K562 (cell line): Measurements from ENCODE around the gene UGT1A9. TPM values are rescaled to one million over a fixed set of nuclear protein-coding genes. Genes with fewer than 3 reads are reported as not detected.
A peak's percentile ranks its signal among the peaks of the same experiment; 100 is the strongest.

ENCODE experiments used
- ARNT ChIP-seq, 2 experiments: fragments of 450-650 bp; IDR thresholded peaks; 2 replicates each; pipeline ENCODE4 v1.6.1; 2016; ENCODE audit warnings: mild to moderate bottlenecking in 1 of 2
- ATF4 ChIP-seq: fragments of 450-650 bp; formaldehyde crosslinking; IDR thresholded peaks from 2 replicates; pipeline ENCODE4 v1.4.0; 2022; ENCODE audit warnings: mild to moderate bottlenecking, moderate library complexity
- HNRNPUL1 ChIP-seq: fragments of 200-400 bp; formaldehyde crosslinking; IDR thresholded peaks from 2 replicates; pipeline ENCODE4 v1.6.1; 2017; ENCODE audit warnings: low read length
- JUN ChIP-seq, 2 experiments: sonication (generic) in 1 of 2; formaldehyde crosslinking in 1 of 2; IDR thresholded peaks; 2 replicates each; pipeline versions ENCODE4 v1.6.1 to v1.8.0; 2012 to 2022; ENCODE audit warnings: borderline replicate concordance in 2 of 2, mild to moderate bottlenecking in 2 of 2, improper control_type of control experiment in 1 of 2, low read depth in 1 of 2, low read length in 1 of 2, missing genetic modification reagents in 1 of 2
- KDM4B ChIP-seq, 2 experiments: fragments of 450-650 bp in 1 of 2; sonication (generic) in 1 of 2; IDR thresholded peaks; 2 replicates each; pipeline ENCODE4 v1.6.1; 2016 to 2017; ENCODE audit warnings: borderline replicate concordance in 2 of 2, antibody characterized with exemption in 1 of 2, low read depth in 1 of 2, mild to moderate bottlenecking in 1 of 2
- PRDM10 ChIP-seq: fragments of 450-650 bp; IDR thresholded peaks from 2 replicates; pipeline ENCODE4 v1.6.1; 2018; ENCODE audit not compliant: partially characterized antibody
- RAD51 ChIP-seq: fragments of 450-650 bp; IDR thresholded peaks from 2 replicates; pipeline ENCODE4 v1.7.1; 2016; ENCODE audit warnings: low read depth, mild to moderate bottlenecking, borderline replicate concordance
- RNF219 ChIP-seq: fragments of 250-450 bp; sonication (Bioruptor Pico); IDR thresholded peaks from 2 replicates; pipeline ENCODE4 v1.5.0; 2022; ENCODE audit warnings: mild to moderate bottlenecking
- USF1 ChIP-seq: sonication (generic); formaldehyde crosslinking; IDR thresholded peaks from 2 replicates; pipeline ENCODE4 v1.9.0; 2022; ENCODE audit warnings: mild to moderate bottlenecking, missing genetic modification reagents
- ZNF318 ChIP-seq, 2 experiments: fragments of 450-650 bp; IDR thresholded peaks; 2 replicates each; pipeline ENCODE4 v1.6.1; 2016; ENCODE audit warnings: mild to moderate bottlenecking in 2 of 2, borderline replicate concordance in 1 of 2, low read depth in 1 of 2, moderate library complexity in 1 of 2
- polyA plus RNA-seq, 8 experiments: library from polyadenylated mRNA; depleted of rRNA in 4 of 8; stranded (reverse) in 5 of 8; unstranded in 3 of 8; fragments of >200 nt; fragmentation: Nextera tagmentation in 2 of 8; fragmentation: Illumina TruSeq in 1 of 8; extraction: Ambion mirVana in 2 of 8; extraction: Trizol in 1 of 8; gene quantifications; 2 replicates each; pipeline versions ENCODE4 v1.2.1 to v1.2.3, GENCODE V29; 2011 to 2014; ENCODE audit warnings: inconsistent platforms in 1 of 8, missing spikeins in 1 of 8
- total RNA-seq, 7 experiments: library from RNA; depleted of rRNA in 6 of 7; stranded (reverse); fragments of >200 nt in 6 of 7; fragmentation: Illumina TruSeq in 2 of 7; extraction: Trizol in 2 of 7; gene quantifications; 2 replicates each; pipeline versions ENCODE4 v1.2.1 to v1.2.3, GENCODE V29; 2011 to 2021; ENCODE audit warnings: low replicate concordance in 1 of 7

Gene UGT1A9
- total and polyA plus RNA-seq, 9 of the 15 experiments (the other 6 are each of a cell fraction or from before 2014, with no cell fraction given), result 0.09 TPM; not detected in 8

- no peak for TF ChIP-seq RNF219
- TF ChIP-seq RAD51, result peak; percentile 79
- TF ChIP-seq ATF4 (CRISPR knock-in tag), result no peak
- peak; percentile 60 for TF ChIP-seq USF1
- TF ChIP-seq HNRNPUL1, result no peak
- TF ChIP-seq PRDM10, result no peak
- no peak for TF ChIP-seq ZNF318 (IDR thresholded peaks at IDR 0.05; ENCODE audit: borderline replicate concordance in 1 of 2, low read depth in 1 of 2)
- TF ChIP-seq ARNT (IDR thresholded peaks at IDR 0.05), result no peak
- TF ChIP-seq KDM4B (IDR thresholded peaks at IDR 0.05; ENCODE audit: borderline replicate concordance in 2 of 2, low read depth in 1 of 2), result no peak
- TF ChIP-seq JUN (IDR thresholded peaks at IDR 0.05; ENCODE audit: borderline replicate concordance, low read depth, low read length), result no peak
- no peak for TF ChIP-seq JUN (CRISPR knock-in tag; IDR thresholded peaks at IDR 0.05; ENCODE audit: borderline replicate concordance)
Measured at GRCh38 chr2:233708942-233709341, 37.2 kb downstream of the UGT1A9 start (continued).
